Choroid plexus epithelial cell (primary cell): Measurements from ENCODE around the gene ASIC2.

Source experiments
- DNase-seq: peaks from one replicate; pipeline ENCODE4 v3.0.0-alpha.2; 2010; ENCODE audit warnings: low read depth
- H3K4me3 ChIP-seq: 2 replicates; pipeline ENCODE4 v1.5.1; 2011; ENCODE audit warnings: low read depth, mild to moderate bottlenecking, control low read depth, low read length, moderate library complexity
- CTCF ChIP-seq: conservative IDR thresholded peaks from 2 replicates; pipeline ENCODE4 v1.5.1; 2011; ENCODE audit warnings: low read depth, mild to moderate bottlenecking, control low read depth, inconsistent platforms, low read length, moderate library complexity

The ASIC2 gene

DNA sequence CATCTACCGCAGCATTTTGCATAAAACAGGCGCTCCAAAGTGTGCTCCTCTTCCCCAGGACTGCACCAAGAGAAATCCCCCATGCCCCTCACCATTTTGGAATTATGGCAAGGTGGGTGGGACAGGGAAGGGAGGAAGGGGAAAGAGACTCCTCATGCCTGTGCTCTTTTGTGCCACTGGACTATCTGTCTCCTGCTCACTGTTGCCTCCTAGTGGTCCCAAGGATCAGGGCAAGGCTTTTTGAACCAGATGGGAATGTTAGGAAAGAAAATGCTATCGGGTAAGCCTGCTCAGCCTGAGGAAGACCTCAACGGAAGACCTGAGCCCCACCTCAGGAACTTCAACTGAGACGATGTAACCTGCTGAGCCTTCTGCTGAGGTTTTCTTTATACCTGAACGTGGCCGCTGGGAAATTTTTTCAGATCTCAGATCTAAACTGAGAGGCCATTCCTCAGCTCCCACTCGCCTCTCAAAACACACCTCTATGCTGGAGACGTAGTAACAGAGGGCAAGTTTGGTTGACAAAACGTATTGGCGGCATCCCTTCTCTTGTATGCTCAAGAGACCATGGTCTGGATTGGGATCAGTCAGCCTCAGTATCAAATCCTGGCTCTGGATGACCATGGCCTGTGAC is 243.2 kb downstream of the ASIC2 start:
- DNase-seq: peak; percentile 69
- TF ChIP-seq CTCF: peak; percentile 97
- no peak overlapping the region for H3K4me3 ChIP-seq

GRCh38 chr17:33046361-33047255 is 246.5 kb downstream of the ASIC2 start:
- TF ChIP-seq CTCF: no peak
- H3K4me3 ChIP-seq: no peak overlapping the region
- DNase-seq: no peak

GRCh38 chr17:33045216-33045615 is 247.9 kb downstream of the ASIC2 start:
- TF ChIP-seq CTCF: no peak

GRCh38 chr17:33044771-33045170 is 248.3 kb downstream of the ASIC2 start:
- no peak for DNase-seq
- H3K4me3 ChIP-seq: no peak overlapping the region
- no peak for TF ChIP-seq CTCF

More at GRCh38 chr17:33045216-33045615, 247.9 kb downstream of the ASIC2 start:
- H3K4me3 ChIP-seq: no peak overlapping the region
- DNase-seq: no peak

GRCh38 chr17:33040461-33040860 is 252.6 kb downstream of the ASIC2 start:
- no peak overlapping the region for H3K4me3 ChIP-seq
- TF ChIP-seq CTCF: no peak
- no peak for DNase-seq

DNA sequence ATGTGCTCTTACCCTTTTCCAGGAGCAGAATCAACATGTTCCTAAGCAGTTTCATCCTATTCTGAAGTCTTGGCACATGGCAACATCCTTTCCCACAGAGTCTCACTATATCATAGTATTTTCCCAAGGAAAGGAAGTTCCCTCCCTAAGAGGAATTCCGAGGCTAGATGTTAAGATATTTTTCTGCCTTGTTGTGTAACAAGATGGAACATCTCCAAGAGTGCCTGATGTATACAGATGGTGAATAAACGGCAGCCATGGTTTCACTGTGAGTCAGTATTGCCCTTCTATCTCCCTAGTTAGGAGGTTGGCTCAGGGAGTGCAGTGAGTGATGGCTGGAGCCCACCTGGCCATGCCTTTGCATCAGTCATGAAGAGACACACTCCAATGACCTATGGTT is 253.2 kb downstream of the ASIC2 start:
- no peak for TF ChIP-seq CTCF
- no peak overlapping the region for H3K4me3 ChIP-seq
- DNase-seq: peak; percentile 69
